Mesothelial cell of epicardium (in vitro differentiated cells): Measurements from ENCODE around the gene SYT9. TPM values are rescaled to one million over a fixed set of nuclear protein-coding genes. Genes with fewer than 3 reads are reported as not detected.

ENCODE experiments used
- DNase-seq, 2 experiments: peaks; one replicate each; pipeline ENCODE4 v3.0.0; 2021; ENCODE audit warnings: low spot score in 2 of 2; ENCODE audit not compliant: unreplicated experiment in 2 of 2
- H3K27ac Mint-ChIP-seq: 2 replicates; pipeline ENCODE4 v1.8.0; 2021; ENCODE audit warnings: mixed read lengths
- H3K27me3 Mint-ChIP-seq: 2 replicates; pipeline ENCODE4 v1.8.0; 2021; ENCODE audit warnings: low read depth, mixed read lengths
- H3K36me3 Mint-ChIP-seq: 2 replicates; pipeline ENCODE4 v1.8.0; 2021; ENCODE audit warnings: mixed read lengths
- H3K4me1 Mint-ChIP-seq: 2 replicates; pipeline ENCODE4 v1.8.0; 2021; ENCODE audit warnings: mixed read lengths
- H3K4me3 Mint-ChIP-seq: 2 replicates; pipeline ENCODE4 v1.8.0; 2021; ENCODE audit warnings: mild to moderate bottlenecking, moderate library complexity, mixed read lengths
- H3K9me3 Mint-ChIP-seq: 2 replicates; pipeline ENCODE4 v1.8.0; 2021; ENCODE audit warnings: mixed read lengths
- total RNA-seq: library from RNA; stranded (reverse); gene quantifications from 3 replicates; pipeline ENCODE4 v1.2.1, GENCODE V29; 2021
- TF ChIP-seq, protein P1 (sequence below): fragments of 200-600 bp; sonication (generic); IDR thresholded peaks from one replicate; pipeline ENCODE4 v1.5.0; 2021; ENCODE audit warnings: antibody characterized with exemption; ENCODE audit not compliant: unreplicated experiment

Gene SYT9
- total RNA-seq, 1 donor from 2014 or later: 3.7 TPM

DNA sequence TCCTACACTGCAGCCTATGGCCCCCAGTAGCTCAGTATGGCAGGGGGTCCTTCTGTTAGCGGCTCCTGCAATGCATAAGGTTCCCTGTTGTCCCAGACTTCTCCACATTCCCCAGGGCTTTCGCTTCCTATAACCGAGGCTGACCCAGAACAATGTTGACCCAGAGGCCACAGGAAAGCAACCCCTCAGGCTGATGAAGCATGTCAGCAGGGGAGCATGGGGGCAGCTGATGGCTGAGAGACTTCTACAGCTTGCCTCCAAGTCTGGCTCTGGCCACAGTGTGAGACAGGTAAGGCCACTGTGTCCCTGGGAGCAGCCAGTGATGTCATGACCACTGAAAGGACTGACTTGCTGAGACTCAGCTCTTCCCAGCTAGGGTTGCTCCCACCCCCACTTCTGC, 249.5 kb downstream of the SYT9 start:
- H3K27ac Mint-ChIP-seq: no peak overlapping the region
- H3K27me3 Mint-ChIP-seq: no peaks in the 10 kb centered on the region
- peaks cover 6% of the 10 kb centered on the region for H3K4me1 Mint-ChIP-seq
- TF ChIP-seq, protein P1, sequence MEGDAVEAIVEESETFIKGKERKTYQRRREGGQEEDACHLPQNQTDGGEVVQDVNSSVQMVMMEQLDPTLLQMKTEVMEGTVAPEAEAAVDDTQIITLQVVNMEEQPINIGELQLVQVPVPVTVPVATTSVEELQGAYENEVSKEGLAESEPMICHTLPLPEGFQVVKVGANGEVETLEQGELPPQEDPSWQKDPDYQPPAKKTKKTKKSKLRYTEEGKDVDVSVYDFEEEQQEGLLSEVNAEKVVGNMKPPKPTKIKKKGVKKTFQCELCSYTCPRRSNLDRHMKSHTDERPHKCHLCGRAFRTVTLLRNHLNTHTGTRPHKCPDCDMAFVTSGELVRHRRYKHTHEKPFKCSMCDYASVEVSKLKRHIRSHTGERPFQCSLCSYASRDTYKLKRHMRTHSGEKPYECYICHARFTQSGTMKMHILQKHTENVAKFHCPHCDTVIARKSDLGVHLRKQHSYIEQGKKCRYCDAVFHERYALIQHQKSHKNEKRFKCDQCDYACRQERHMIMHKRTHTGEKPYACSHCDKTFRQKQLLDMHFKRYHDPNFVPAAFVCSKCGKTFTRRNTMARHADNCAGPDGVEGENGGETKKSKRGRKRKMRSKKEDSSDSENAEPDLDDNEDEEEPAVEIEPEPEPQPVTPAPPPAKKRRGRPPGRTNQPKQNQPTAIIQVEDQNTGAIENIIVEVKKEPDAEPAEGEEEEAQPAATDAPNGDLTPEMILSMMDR: no peak
- H3K36me3 Mint-ChIP-seq: peaks cover 11% of the 10 kb centered on the region
- H3K4me3 Mint-ChIP-seq: no peak overlapping the region
- H3K9me3 Mint-ChIP-seq: no peaks in the 10 kb centered on the region
- DNase-seq: no peak

GRCh38 chr11:7501894-7502293, 250.2 kb downstream of the SYT9 start:
- TF ChIP-seq, protein P1: no peak
- no peaks in the 10 kb centered on the region for H3K9me3 Mint-ChIP-seq
- H3K27me3 Mint-ChIP-seq: no peaks in the 10 kb centered on the region
- DNase-seq: no peak
- H3K4me1 Mint-ChIP-seq: peaks cover 6% of the 10 kb centered on the region
- no peak overlapping the region for H3K4me3 Mint-ChIP-seq
- H3K27ac Mint-ChIP-seq: no peak overlapping the region
- peaks cover 12% of the 10 kb centered on the region for H3K36me3 Mint-ChIP-seq

DNA sequence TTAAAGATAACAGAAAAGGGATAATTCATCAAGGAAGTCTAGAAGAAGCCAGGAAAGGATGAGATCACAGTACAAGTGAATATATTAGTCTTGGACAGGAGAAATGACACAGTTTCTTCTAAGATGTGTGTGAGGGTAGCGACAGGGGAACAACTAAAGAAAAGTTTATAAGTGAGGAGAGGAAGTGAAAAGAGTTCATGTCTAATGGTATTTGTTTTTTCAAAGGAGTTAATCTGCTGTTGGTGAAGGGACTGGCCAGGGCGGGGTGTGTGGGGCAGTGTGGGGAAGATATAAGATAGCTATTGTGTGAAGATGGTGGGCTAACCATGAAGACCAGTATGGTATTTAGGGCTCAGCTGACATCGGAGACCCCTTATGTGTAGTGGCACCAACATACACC, 254.5 kb downstream of the SYT9 start:
- no peak for DNase-seq
- H3K27ac Mint-ChIP-seq: no peak overlapping the region
- peaks cover 10% of the 10 kb centered on the region for H3K4me1 Mint-ChIP-seq
- no peaks in the 10 kb centered on the region for H3K9me3 Mint-ChIP-seq
- no peak overlapping the region for H3K4me3 Mint-ChIP-seq
- TF ChIP-seq, protein P1: no peak
- peaks cover 16% of the 10 kb centered on the region for H3K36me3 Mint-ChIP-seq
- H3K27me3 Mint-ChIP-seq: no peaks in the 10 kb centered on the region

DNA sequence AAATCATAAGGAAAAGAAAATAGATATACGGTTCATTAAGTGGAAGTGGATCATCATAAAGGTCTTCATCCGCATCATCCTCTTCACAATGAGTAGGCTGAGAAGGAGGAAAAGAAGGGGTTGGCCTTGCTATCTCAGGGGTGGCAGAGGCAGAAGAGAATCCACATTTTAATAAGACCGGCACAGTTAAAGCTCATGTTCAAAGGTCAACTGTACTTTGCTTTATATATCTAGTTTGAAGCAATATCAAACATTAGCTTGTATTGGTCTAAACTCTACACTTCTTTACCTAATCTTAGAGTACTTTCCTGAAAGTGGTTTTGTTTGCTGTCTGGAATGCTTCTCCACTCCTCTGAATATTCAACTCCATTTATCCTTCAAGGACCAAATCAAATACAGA, 256.4 kb downstream of the SYT9 start:
- Mint-ChIP-seq H3K4me1 (peaks cover 23% of the 10 kb centered on the region), H3K27me3 (no peaks in the 10 kb centered on the region), H3K36me3 (peaks cover 16% of the 10 kb centered on the region), H3K9me3 (no peaks in the 10 kb centered on the region), H3K4me3 (no peak overlapping the region), H3K27ac (no peak overlapping the region)
- TF ChIP-seq, protein P1: no peak
- no peak for DNase-seq

DNA sequence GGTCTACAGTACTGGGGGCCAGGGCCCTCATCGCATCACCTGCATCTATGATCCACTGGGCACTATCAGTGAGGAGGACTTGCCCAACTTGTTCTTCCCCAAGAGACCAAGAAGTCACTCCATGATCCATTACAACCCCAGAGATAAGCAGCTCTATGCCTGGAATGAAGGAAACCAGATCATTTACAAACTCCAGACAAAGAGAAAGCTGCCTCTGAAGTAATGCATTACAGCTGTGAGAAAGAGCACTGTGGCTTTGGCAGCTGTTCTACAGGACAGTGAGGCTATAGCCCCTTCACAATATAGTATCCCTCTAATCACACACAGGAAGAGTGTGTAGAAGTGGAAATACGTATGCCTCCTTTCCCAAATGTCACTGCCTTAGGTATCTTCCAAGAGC, 258.3 kb downstream of the SYT9 start:
- Mint-ChIP-seq H3K27me3 (no peaks in the 10 kb centered on the region), H3K4me3 (no peak overlapping the region), H3K36me3 (peaks cover 16% of the 10 kb centered on the region), H3K9me3 (no peaks in the 10 kb centered on the region), H3K4me1 (peaks cover 32% of the 10 kb centered on the region), H3K27ac (peak overlapping the region; percentile 18)
- DNase-seq: no peak
- TF ChIP-seq, protein P1: no peak

DNA sequence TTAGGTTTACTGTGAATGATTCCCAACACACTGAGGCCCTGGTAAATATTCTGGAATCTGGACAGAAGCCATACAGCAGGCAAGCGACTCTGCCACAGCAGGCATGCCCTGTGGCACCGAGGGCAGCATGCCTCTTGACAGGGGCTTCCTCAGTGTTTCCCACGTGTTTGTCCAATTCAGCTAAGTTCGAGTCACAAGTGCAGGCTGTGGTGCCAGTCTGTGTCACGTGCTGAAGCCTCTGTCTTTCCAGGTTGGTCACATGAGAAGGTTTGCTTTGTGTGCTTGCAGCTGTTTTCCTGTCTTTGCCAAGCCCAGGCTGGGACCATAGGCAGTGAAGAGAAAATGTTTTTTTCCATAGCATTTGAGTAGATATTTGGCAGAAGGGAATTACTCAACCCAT, 259.7 kb downstream of the SYT9 start:
- TF ChIP-seq, protein P1: no peak
- no peak overlapping the region for H3K4me3 Mint-ChIP-seq
- H3K4me1 Mint-ChIP-seq: peaks cover 45% of the 10 kb centered on the region
- peaks cover 7% of the 10 kb centered on the region for H3K36me3 Mint-ChIP-seq
- no peaks in the 10 kb centered on the region for H3K9me3 Mint-ChIP-seq
- no peak for DNase-seq
- peak overlapping the region; percentile 60 for H3K27ac Mint-ChIP-seq
- H3K27me3 Mint-ChIP-seq: no peaks in the 10 kb centered on the region
